ENCODE data around the gene MUC13.

The MUC13 gene

GRCh38 chr3:124887932-124888298 lies 46.6 kb downstream of the MUC13 start:
- no peak for TF ChIP-seq CTCF (IDR thresholded peaks at IDR 0.05; ENCODE audit: low read depth, low read length)
- H3K4me3 ChIP-seq (ENCODE audit: low read depth, low read length): peak overlapping the region; percentile 79

GRCh38 chr3:124887177-124887931 lies 47.2 kb downstream of the MUC13 start, which contains the start of gene ITGB5:
Gene ITGB5 (minus strand): TSS chr3:124887365. CDS start chr3:124887000, 365 bp downstream.
- TF ChIP-seq CTCF (IDR thresholded peaks at IDR 0.05; ENCODE audit: low read depth, low read length): no peak
- peak within 1 kb of the TSS; percentile 79 for H3K4me3 ChIP-seq (ENCODE audit: low read depth, low read length)

DNA sequence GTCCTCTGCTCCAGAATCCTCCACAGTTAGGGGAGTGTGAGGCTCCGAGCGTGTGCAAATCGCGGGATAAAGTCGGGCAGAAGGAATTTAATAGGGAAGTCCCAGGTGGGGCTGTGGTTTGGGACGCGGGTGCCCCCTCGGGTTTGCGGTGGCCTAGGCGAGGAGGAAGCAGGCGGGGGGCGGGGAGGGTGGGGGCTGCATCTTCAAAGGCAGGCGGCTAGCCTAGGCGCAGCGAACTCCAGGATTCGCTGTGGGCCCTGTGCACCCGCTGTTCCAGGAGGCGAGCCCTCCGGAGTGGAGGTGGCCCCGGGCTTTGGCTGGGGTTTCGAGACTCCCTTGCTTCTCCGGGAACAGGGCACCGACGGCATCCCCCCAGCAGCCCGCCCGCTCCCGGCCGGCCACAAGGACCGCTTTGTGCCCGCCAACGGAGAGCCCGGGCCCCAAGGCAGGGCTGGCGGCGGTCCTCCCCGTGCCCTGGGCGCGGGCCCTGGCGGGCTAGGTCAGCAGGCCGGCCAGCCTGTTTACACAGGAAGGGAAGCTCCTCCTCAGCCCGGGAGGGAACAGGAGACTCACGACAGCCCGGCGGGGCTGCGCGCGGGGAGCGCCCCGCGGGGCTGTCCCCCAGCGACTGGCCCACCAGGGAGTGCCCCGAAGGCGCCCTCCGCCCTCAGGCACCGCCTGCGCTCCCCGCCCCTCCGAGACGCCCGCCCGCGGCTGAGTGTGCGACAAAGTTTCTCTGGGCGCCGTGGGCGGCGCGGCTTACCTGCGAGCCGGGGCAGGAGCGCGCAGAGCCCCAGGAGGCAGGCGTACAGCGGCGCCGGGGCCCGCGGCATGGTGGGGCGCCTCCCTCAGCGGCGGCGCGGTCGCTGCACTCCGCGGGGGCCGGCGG lies 48.1 kb downstream of the MUC13 start:
- peak overlapping the region; percentile 79 for H3K4me3 ChIP-seq (ENCODE audit: low read depth, low read length)
- TF ChIP-seq CTCF (IDR thresholded peaks at IDR 0.05; ENCODE audit: low read depth, low read length): no peak

GRCh38 chr3:124885466-124886167 lies 48.9 kb downstream of the MUC13 start:
- H3K4me3 ChIP-seq (ENCODE audit: low read depth, low read length): peak overlapping the region; percentile 79

DNA sequence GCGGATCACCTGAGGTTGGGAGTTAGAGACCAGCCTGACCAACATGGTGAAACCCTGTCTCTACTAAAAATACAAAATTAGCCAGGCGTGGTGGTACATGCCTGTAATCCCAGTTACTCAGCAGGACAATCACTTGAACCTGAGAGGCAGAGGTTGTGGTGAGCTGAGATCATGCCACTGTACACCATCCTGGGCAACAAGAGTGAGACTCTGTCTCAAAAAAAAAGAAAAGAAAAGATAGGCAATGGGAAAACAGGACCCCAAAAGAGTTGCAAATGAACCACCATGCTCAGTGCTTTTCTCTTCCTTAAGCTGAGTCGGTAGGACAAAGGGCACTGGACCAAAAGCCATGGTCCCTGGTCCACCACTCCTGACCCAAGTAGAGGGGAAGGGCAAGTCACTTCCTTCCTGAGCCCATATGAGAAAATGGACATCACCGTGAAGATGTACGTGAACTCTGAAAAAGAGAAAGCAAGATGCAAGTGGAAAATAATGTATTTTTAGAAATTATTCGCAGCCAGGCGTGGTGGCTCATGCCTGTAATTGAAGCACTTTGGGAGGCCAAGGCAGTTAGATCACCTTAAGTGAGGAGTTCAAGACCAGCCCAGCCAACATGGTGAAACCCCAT lies 50.0 kb downstream of the MUC13 start:
- no peak for TF ChIP-seq CTCF (IDR thresholded peaks at IDR 0.05; ENCODE audit: low read depth, low read length)
- H3K4me3 ChIP-seq (ENCODE audit: low read depth, low read length): peak overlapping the region; percentile 79; the same call in 1 of the 2 replicates

More at GRCh38 chr3:124885466-124886167, 48.9 kb downstream of the MUC13 start:
- no peak for TF ChIP-seq CTCF (IDR thresholded peaks at IDR 0.05; ENCODE audit: low read depth, low read length)

DNA sequence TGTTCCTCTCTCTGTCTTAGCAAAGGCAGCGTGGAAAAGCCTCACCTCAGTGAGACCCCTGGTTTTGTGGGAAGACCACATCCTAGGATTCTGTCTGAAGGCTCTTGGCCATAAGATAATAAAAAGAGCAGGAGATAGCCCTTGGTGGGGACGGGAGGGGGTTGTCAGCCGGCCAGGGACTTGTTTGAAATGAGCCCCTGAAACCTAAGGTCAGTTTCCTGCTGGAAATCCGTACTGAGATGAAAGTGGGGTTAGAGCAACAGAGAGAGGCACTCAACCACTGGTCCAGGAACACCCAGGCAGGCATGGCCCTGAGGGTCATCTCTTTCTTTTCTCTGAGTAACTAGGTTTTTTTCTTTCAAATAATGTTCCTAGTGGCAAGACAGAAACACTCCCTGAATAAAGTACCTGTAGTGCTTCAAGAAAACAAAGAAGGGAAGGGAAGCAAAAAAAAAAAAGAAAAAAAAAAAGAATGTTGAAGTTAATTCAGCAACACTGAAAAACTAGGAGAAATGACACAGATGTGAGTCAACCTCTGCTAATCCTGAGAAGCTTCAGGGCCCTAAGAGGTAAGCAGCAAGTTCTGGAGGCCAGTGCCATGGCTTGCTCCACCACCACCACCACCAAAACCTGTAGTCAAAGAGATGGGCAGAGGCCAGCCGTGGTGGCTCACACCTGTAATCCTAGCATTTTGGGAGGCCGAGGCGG lies 50.6 kb downstream of the MUC13 start:
- H3K4me3 ChIP-seq (ENCODE audit: low read depth, low read length): no peak overlapping the region

More for the DNA sequence above, 50.6 kb downstream of the MUC13 start:
- no peak for TF ChIP-seq CTCF (IDR thresholded peaks at IDR 0.05; ENCODE audit: low read depth, low read length)

All from WI38 (cell line).